NCI-H1105 (cell line): ENCODE measurements around the gene RGS4.
"Not testable (repeated sequence)": the region's sequence is repeated elsewhere in the genome, so short reads cannot be mapped to it uniquely, and the experiment has no call there.

Source experiments
- DNase-seq: peaks from one replicate; lab custom pipeline; 2025; lab: John Stamatoyannopoulos, UW

Gene RGS4

DNA sequence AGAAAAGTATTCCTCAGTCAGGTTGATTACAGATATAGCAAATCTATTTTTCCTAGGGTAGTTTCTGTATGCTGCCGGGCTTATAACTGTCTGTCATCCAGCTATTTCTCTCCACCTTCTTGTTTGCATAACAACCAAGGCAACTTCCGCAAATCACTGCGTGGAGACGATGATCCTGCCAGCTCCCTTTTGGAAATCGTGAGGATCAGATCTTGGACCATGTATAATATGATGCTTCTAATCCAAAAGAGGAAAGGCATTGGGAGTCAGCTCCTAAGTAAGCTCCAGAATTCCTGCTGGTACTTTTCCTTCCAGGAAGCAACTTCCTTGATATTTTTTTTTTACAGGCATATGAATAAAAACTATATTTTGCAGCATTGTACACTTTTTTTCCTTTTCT is 445 bp upstream of the RGS4 start:
- no peak for DNase-seq

DNA sequence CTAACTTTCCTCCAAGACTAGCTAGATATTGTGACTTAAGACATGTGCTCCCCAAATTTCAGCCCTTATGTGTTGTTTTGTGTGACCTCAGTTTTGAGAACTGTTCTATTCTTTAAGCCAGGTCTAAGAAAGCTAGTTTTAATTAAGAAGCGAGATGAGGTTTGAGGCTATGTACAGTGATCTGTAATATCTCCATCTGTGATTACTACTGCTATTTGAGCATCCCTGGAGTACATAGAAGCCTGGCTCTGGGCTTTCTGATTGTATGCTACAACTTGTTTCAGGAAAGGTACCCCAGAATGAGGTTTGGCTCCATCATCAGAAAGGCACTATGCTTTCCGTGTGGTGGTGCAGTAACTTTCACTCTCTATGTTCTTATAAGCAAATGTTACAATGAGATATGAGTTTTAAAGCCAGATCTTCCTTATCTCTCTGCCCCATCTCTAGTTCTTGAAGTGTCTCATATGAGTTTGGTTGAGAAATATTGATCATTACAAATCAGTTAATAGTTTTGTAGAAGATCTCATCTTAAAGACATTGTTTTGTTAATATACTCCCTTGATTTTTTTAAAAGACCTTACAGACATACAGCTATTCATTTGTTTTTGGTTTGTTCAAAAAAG is 605 bp downstream of the RGS4 start:
- no peak for DNase-seq

DNA sequence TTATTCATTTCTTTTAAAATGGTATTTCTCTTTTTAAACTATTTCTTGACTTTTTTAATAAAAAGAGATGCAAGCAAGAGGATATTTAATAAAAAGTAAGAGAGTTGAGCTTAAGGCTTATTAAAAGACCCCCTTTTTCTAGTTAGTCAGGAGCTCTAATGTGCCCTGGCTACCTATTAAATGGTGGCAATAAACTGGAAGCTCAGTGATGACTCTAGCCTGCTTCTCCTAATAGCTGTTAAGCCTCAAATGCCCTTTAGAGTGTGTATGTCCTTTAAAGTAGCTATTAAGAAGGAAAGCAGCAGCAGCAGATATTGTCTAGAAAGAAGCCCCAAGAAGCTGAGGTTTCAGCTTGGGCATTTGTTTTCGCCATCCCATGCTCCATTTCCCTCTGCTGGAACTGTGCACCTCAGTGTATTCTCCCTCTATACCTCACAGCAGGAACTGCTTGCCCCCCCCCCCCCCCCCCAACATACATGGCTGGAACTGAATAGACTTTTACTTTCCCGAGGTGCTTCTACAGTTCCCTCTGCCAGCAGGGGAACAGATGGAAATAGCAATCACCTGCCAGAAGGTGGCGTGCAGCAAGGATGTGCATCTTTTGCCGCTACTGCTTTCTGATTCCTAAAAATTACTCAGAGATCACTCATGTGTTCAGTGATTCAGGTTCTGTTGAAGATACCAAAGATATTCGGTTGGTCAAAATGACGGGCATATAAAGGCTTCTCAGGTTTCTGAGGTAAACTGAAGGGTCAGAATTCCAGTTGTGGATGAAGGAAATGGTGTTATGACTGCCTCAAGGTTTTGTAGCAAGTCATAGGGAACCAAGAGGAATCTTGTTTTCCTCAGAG is 2.5 kb downstream of the RGS4 start:
- DNase-seq: no peak

DNA sequence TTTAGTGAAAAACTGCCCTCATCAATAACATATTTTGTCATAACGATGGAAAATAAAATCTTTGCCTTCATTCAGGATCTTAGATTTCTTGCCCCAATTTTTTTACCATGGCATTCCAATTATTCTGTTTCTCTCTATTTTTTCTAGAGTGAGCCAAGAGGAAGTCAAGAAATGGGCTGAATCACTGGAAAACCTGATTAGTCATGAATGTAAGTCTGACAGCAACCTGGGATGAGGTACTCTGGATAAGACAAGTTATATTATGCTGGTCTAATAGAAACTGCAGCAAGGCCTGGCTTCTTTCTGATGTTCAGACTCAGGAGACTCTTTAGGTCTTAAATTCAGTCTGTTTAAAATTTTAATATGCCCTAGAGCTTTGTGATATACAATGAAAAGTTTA is 3.5 kb downstream of the RGS4 start:
- DNase-seq: no peak

DNA sequence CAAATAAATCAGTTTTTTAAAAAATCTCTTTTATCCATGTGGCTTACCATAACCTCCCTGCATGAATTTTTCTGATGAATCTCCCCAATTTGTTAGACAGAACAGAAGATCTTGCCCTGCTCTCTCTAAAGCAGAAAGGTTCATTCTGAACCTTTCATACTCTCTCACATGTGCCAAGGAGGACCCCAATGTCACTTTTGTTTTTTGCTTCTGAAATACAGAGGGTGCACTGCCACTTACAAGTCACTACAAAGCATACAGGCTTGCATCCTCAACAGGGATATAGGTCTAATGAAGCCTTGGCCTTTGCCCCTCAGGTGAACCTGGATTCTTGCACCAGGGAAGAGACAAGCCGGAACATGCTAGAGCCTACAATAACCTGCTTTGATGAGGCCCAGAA is 4.8 kb downstream of the RGS4 start:
- DNase-seq: no peak

DNA sequence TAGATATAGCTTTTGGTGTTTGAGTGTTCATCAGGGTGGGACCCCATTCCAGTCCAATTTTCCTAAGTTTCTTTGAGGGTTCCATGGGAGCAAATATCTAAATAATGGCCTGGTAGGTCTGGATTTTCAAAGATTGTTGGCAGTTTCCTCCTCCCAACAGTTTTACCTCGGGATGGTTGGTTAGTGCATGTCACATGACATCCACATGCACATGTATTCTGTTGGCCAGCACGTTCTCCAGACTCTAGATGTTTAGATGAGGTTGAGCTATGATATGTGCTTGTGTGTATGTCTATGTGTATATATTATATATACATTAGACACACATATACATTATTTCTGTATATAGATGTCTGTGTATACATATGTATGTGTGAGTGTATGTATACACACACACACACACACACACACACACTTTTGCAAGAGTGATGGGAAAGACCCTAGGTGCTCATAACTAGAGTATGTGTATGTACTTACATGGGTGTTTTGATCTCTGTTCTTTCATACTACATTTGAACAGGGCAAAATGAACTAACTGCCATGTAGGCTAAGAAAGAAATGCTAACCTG is 5.6 kb downstream of the RGS4 start:
- DNase-seq: no peak

DNA sequence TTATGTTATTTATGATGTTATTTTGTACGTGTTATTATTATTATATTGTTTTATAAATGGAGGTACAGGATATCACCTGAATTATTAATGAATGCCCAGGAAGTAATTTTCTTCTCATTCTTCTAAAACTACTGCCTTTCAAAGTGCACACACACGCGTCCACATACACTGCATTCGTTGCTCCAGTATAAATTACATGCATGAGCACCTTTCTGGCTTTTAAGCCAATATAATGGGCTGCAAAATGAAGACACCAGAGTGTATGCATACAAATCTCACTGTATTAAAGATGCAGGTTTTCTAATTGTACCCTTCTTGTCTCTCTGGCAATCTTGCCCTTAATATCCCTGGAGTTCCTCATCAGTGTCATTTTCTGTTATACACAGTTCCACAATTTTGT is 6.9 kb downstream of the RGS4 start:
- DNase-seq: no peak

DNA sequence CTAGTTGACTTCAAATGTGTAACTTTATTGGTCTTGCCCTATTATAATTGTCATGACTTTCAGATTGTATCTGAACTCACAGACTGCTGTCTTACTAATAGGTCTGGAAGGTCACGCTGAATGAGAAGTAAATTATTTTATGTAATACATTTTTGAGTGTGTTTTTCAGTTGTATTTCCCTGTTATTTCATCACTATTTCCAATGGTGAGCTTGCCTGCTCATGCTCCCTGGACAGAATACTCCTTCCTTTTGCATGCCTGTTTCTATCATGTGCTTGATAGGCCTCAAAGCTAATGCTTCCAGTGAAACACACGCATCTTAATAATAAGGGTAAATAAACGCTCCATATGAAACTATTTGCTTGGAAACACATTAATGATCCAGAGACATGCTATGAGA is 7.3 kb downstream of the RGS4 start:
- DNase-seq: no peak

DNA sequence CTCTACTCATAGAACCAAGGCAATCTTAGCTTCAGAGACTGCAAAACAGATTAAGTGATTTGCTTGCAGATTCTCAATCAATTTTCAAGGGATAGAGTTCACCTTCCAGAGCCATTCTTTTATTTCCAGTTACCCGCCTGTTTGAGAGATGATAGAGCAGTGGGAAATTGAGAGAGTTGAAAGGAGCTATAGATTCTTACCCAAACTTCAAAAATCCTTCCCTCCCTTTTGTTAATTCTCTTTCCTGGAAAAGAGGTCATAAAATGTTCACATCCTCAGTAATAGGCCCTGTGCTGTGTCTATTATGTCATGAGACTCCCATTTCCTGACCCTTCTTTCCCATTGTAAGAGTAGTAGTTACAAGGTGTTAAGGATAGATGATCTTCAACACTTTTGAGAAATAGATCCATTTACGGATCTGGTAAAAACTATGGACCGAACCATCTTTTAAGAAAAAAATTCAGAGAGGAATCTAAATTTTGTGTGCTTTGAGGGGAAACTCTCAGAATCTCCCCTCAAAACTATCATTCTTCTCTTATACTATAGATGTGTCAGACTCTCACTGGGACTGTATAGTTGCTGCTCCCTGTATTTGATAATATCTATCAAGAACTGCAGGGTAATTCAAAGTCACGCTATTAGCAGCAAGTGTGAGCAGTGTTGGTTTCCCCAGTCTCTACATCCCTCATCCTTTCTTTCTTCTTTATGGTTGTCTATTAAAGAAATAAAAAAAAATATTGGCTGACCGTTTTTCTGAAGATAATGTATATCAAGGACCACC is 8.0 kb downstream of the RGS4 start:
- DNase-seq: no peak

DNA sequence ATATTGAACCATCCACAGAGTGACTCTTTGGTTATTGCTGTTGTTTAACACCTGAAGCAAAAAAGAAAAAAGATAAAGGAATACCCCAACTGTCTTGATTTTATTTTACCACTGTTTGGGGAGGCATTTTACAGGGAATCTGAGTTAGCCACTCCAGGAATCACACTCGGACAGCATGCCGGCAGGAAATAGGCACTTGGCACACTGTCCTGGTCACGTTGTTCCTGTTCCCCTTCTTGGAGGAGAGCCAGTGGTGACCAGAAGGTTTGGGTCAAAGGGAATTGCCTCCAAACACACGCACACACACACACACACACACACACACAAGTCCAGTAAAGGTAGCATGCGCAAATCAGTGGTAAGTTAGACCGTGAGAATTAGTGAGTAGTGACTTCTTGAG is 13.8 kb downstream of the RGS4 start:
- no peak for DNase-seq

DNA sequence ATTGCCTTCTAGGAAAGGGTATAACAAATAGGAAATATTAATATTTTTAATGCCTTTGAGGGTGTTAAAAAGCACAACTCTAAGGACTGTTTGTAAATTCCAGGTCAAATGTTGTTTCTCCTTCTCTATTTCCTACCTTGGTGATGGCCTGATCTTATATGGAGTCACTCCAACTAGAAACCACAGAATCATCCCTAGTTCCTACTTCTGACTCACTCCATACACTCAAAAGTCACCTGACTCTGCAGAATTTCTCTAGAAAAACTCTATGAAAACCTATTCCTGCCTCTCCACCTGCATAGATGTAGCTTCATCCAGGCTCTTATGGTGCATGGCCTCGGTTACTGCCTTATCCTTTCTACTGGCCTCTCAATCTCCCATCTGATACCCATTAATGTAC is 14.5 kb downstream of the RGS4 start:
- DNase-seq: no peak

DNA sequence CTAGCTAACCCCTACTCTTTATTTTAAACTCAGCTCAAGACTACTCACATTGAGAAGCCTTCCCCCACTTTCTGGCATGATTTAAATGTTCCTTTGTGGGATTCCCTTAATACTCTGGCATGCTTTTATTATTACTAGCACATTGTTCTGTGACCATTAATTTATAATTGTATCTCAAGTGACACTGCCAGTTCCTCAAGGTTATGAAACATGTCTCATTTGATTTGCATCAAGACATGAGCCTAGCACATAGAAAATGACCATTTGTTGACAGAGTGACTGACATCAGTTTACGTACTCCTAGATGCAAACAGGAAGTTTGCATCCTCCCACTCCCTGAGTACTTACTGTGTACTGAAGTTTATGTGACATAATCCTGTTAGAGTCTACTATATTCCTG is 15.2 kb downstream of the RGS4 start:
- DNase-seq: no peak

DNA sequence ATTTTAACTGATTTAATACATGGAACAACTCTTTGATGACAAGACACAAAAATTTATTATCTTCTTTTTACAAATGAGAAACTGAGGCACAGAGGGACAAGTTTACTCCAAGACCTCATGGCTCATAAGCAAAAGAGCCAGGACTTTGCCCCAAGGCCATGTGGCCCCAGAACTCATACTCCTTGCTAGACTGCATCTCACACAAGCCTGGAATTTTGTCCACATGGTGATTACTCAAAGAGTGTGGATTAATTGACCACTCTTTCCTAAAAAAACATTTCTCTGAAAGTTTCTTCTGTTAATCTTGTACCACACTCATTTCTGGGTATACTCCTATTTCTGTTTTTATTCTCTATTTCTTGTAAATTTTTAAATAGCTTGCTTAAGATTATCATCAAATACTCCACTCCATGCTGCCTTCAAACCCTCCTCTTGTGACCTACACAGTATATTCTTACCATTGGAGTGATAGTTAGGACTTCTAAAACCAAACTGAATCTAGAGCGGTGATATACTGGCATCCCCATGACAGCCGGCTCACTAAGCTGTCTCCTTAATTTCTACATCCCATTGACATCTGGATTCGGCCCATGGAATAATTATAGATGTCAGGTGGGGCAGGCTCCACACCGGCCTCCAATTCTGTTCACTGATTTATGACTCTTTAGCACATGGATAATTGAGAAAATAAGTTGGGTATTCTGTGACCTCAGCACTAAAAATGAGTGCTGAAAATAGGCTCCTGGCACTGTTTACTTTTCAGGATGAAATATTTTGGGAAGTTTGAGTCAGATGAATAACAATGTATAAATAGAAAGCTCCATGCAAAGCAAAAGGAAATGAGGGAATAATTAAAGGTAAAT is 16.1 kb downstream of the RGS4 start:
- DNase-seq: no peak

DNA sequence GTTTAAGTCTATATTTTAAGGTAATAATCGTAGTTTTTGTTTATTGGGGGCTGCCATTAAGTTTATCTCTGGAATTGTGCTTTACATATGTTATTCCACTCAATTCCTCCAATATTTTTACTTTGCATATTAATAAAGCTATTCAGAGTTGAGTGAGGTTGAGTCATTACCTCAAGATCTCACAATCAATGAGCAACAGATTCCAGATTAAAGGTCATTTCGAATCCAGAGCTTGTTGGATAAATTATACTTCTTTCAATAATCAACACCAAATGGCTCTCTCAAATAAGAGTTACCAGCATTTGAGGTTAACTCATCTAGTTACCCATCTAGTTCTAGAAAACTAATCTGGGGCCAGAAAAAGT is 16.7 kb downstream of the RGS4 start:
- no peak for DNase-seq

DNA sequence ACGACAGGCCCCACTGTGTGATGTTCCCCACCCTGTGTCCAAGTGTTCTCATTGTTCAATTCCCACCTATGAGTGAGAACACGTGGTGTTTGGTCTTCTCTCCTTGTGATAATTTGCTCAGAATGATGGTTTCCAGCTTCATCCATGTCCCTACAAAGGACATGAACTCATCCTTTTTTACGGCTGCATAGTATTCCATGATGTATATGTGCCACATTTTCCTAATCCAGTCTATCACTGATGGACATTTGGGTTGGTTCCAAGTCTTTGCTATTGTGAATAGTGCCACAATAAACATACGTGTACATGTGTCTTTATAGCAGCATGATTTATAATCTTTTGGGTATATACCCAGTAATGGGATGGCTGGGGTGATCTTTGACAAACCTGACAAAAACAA is 20.0 kb downstream of the RGS4 start:
- DNase-seq: not testable (repeated sequence)

DNA sequence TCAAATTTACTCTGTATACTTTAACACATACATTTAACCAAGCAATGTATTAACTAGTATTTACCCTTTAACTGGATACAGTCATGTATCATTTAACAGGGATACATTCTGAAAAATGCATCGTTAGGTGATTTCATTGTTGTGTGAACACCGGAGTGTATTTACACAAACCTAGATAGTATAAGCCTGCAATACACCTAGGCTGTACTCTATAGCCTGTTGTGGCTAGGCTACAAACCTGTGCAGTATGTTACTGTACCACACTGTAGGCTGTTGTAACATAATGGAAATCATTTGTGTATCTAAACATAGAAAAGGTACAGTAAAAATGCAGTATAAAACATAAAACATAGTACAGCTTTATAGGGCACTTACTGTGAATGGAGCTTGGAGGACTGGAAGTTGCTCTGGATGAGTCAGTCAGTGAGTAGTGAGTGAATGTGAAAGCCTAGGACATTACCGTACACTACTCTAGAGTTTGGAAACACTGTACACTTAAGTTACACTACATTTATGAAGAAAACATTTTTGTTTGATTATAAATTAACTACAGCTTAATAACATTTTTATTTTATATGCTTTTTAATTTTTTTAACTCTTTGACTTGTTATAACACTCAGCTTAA is 21.3 kb downstream of the RGS4 start:
- no peak for DNase-seq

DNA sequence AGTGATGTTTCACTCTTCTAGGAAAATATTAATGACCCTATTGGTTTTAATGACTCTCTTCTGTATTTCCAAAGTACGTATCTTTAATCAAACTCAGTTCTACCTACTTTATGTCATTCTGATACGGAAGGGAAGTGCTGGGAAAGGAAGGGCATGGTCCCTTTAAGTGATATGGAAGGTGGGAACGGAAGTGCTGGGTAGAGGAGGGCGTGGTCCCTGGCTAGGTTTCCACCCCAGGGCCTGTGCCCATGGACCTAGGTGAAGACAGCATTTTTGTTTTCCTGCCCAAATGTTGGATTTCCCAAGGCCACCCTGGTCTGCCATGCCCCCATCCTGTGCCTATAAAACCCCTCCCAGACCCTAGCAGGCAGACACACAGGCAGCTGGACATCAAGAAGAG is 24.0 kb downstream of the RGS4 start:
- no peak for DNase-seq

DNA sequence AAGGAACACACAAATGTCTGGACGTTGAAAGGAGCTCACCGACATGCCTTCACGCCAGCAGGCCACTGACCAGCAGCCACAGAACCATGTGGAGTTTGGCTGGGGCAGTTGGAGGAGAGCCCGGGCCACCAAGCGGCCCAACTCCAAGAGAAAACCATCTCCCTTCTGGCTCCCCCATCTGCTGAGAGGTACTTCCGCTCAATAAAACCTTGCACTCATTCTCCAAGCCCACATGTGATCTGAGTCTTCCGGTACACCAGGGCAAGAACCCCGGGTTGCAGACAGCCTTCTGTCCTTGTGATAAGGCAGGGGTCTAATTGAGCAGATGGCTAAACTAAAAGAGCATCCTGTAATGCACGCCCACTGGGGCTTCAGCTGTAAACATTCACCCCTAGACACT is 24.4 kb downstream of the RGS4 start:
- DNase-seq: no peak

DNA sequence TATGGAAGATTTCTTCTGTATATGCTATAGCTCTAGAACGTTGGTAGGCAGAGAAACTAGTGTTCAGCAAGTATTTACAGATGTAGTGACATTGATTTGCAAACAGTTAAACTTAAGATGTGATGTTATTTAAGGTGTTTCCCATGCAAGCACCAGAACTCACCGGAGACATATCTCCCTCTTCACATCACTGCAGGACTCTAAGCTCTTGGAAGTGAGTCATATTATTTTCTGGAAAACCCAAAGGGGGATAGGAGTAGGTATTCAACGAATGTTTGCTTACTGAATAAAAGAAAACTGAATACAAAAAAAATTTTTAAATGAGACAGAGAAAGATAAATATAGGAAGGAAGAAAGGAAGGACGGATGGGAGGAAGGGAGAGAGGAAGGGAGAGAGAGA is 25.0 kb downstream of the RGS4 start:
- DNase-seq: no peak

DNA sequence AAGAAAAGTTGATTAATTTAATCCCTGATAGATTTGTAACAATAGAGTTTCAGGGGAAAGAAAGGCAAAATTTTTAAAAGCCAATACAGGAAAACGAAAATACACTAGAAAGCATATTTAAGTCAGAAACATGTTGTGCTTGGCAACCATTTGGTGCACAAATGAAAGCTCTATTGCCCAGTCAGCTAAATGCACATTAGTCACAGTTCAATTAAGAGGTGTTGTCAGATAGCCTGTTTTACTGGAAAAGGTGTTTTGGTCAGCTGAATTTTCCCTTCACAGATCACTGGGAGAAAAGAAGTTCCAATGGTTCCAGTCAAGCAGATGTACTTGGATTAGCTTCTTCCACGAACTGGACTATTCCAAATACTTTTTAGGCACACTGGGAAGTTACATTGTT is 25.4 kb downstream of the RGS4 start:
- no peak for DNase-seq

DNA sequence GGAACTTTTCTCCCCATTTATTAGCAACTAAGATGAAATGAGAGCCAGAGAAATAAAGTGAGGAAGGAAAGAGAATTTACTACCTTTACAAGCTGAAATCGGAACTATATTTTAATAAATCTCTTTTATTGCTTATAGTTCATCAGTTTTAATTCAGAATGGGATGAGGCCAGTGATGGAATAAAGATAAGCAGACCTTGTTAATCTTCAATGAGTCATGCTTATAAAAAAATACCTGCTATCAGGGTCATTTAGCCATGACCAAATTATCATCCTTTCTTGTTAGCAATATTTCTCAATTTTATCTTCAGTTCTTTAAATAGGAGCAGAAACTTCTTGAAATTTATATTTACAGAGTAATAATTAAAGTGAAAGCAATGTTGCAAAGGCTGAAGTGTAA is 26.1 kb downstream of the RGS4 start:
- DNase-seq: no peak
